OCI-LY3 (cell line): ENCODE measurements around the gene CDIP1.
A peak's percentile ranks its signal among the peaks of the same experiment; 100 is the strongest.
"Not testable (repeated sequence)": the region's sequence is repeated elsewhere in the genome, so short reads cannot be mapped to it uniquely, and the experiment has no call there.

Experiments
- H2AFZ ChIP-seq: fragments of 200-600, 300-600 bp; shearing (Covaris generic); 2 replicates; pipeline ENCODE4 v1.6.0; 2014; ENCODE audit warnings: antibody characterized with exemption, low read depth, low read length
- H3K27ac ChIP-seq: fragments of 200-600, 300-600 bp; sonication (generic); 2 replicates; pipeline ENCODE4 v1.5.1; 2014; ENCODE audit warnings: mild to moderate bottlenecking, low read length, moderate library complexity, mixed read lengths
- H3K27me3 ChIP-seq: fragments of 200-600, 300-600 bp; sonication (generic); 2 replicates; pipeline ENCODE4 v1.6.1; 2014; ENCODE audit warnings: low read depth, low read length, mixed read lengths
- H3K36me3 ChIP-seq: fragments of 200-600, 300-600 bp; sonication (generic); replicated peaks from 2 replicates; pipeline ENCODE3; 2014; ENCODE audit warnings: low read depth, low read length, mixed read lengths
- H3K4me1 ChIP-seq: fragments of 300-600, 200-600 bp; sonication (generic); 2 replicates; pipeline ENCODE4 v1.6.1; 2014; ENCODE audit warnings: low read length, mixed read lengths
- H3K4me2 ChIP-seq: fragments of 200-600, 300-600 bp; sonication (generic); 2 replicates; pipeline ENCODE4 v1.6.1; 2014; ENCODE audit warnings: low read length, mixed read lengths
- H3K4me3 ChIP-seq: fragments of 300-600, 200-600 bp; sonication (generic); 2 replicates; pipeline ENCODE4 v1.5.1; 2014; ENCODE audit warnings: antibody characterized with exemption, mild to moderate bottlenecking, low read length, moderate library complexity
- H3K79me2 ChIP-seq: fragments of 300-600, 200-600 bp; shearing (Covaris generic); 2 replicates; pipeline ENCODE4 v1.6.1; 2014; ENCODE audit warnings: mild to moderate bottlenecking, low read length, mixed read lengths
- H3K9ac ChIP-seq: fragments of 300-600, 200-600 bp; shearing (Covaris generic); 2 replicates; pipeline ENCODE4 v1.6.0; 2014; ENCODE audit warnings: mild to moderate bottlenecking, low read length, moderate library complexity
- H3K9me3 ChIP-seq: fragments of 200-600, 300-600 bp; shearing (Covaris generic); 2 replicates; pipeline ENCODE4 v1.6.1; 2014; ENCODE audit warnings: low read length, mixed read lengths; ENCODE audit not compliant: insufficient read depth
- H4K20me1 ChIP-seq: fragments of 200-600, 300-600 bp; sonication (generic); 2 replicates; pipeline ENCODE4 v1.6.1; 2016; ENCODE audit warnings: low read length, mixed read lengths; ENCODE audit not compliant: insufficient read depth
- CTCF ChIP-seq: fragments of 200-600, 300-600 bp; sonication (generic); IDR thresholded peaks from 2 replicates; pipeline ENCODE4 v1.5.1; 2014; ENCODE audit warnings: antibody characterized with exemption, low read length, low read depth
- EZH2phosphoT487 ChIP-seq: fragments of 200-600 bp; shearing (Covaris generic); IDR thresholded peaks from 2 replicates; pipeline ENCODE4 v1.6.1; 2018; ENCODE audit warnings: antibody characterized with exemption, mixed run types, low read depth

Gene CDIP1

GRCh38 chr16:4578961-4579530 lies 40.5 kb upstream of the CDIP1 start:
- Histone ChIP-seq H4K20me1 (no peaks in the 10 kb centered on the region), H3K4me2 (no peak overlapping the region), H3K27me3 (no peaks in the 10 kb centered on the region), H3K27ac (no peak overlapping the region), H3K4me3 (no peak overlapping the region), H3K36me3 (no peaks in the 10 kb centered on the region), H3K9ac (no peak overlapping the region), H3K79me2 (no peaks in the 10 kb centered on the region), H3K4me1 (no peaks in the 10 kb centered on the region), H3K9me3 (no peaks in the 10 kb centered on the region), H2AFZ (no peak overlapping the region)
- TF ChIP-seq EZH2phosphoT487: no peak
- no peak for TF ChIP-seq CTCF

- Histone ChIP-seq H3K9ac (no peak overlapping the region), H3K9me3 (no peaks in the 10 kb centered on the region), H4K20me1 (no peaks in the 10 kb centered on the region), H2AFZ (no peak overlapping the region), H3K4me3 (no peak overlapping the region), H3K4me2 (no peak overlapping the region), H3K36me3 (no peaks in the 10 kb centered on the region), H3K27ac (no peak overlapping the region), H3K79me2 (no peaks in the 10 kb centered on the region), H3K27me3 (no peaks in the 10 kb centered on the region), H3K4me1 (no peaks in the 10 kb centered on the region)
- TF ChIP-seq EZH2phosphoT487 (no peak), CTCF (no peak)
Observed at GRCh38 chr16:4576008-4576407, 37.4 kb upstream of the CDIP1 start.

GRCh38 chr16:4574919-4575705 lies 36.5 kb upstream of the CDIP1 start:
- Histone ChIP-seq H2AFZ (no peak overlapping the region), H3K9me3 (no peaks in the 10 kb centered on the region), H3K36me3 (no peaks in the 10 kb centered on the region), H3K27ac (no peak overlapping the region), H3K4me2 (no peak overlapping the region), H3K4me1 (no peaks in the 10 kb centered on the region), H3K27me3 (no peaks in the 10 kb centered on the region), H3K9ac (no peak overlapping the region), H4K20me1 (no peaks in the 10 kb centered on the region), H3K4me3 (no peak overlapping the region), H3K79me2 (no peaks in the 10 kb centered on the region)
- TF ChIP-seq CTCF (peak; percentile 7; the same call in 1 of the 2 replicates), EZH2phosphoT487 (no peak)

GRCh38 chr16:4573926-4574325 lies 35.4 kb upstream of the CDIP1 start:
- H3K4me2 ChIP-seq, H4K20me1 ChIP-seq, H3K9ac ChIP-seq, H3K36me3 ChIP-seq, H3K4me1 ChIP-seq, H3K27ac ChIP-seq, H2AFZ ChIP-seq, H3K4me3 ChIP-seq, H3K27me3 ChIP-seq, H3K9me3 ChIP-seq, H3K79me2 ChIP-seq: not testable (repeated sequence)
